ENCODE measurements around the gene OLA1.

GRCh38 chr2:174192664-174193063 is 55.7 kb downstream of the OLA1 start:
- TF ChIP-seq CTCF (IDR thresholded peaks at IDR 0.05; ENCODE audit: poor library complexity, severe bottlenecking) (no peak), REST (IDR thresholded peaks at IDR 0.05; ENCODE audit: borderline replicate concordance) (no peak), POLR2AphosphoS5 (IDR thresholded peaks at IDR 0.05) (no peak), TAF1 (IDR thresholded peaks at IDR 0.05; ENCODE audit: low read depth) (no peak), EZH2 (IDR thresholded peaks at IDR 0.05; ENCODE audit: borderline replicate concordance, insufficient read depth, low read length, poor library complexity, severe bottlenecking) (no peak), RAD21 (conservative IDR thresholded peaks at IDR 0.05) (no peak)
